ENCODE results near the gene TYMS. TPM values are rescaled to one million over a fixed set of nuclear protein-coding genes. Genes with fewer than 3 reads are reported as not detected.

TYMS gene
- total and polyA plus RNA-seq, 9 of the 15 experiments (the other 6 are each of a cell fraction or from before 2014, with no cell fraction given): 69.1 to 409 (median 175) TPM

- ATAC-seq: peak; percentile 35
- Histone ChIP-seq H2AFZ (ENCODE audit: low read depth, low read length) (no peak overlapping the region), H3K27me3 (ENCODE audit: control insufficient read depth in 2 of 2, insufficient read depth in 2 of 2, low read length in 2 of 2) (peaks cover 2 to 9% of the 10 kb centered on the region in 2 experiments; a peak in 2 of 5 replicates), H3K9ac (ENCODE audit: insufficient read depth in 1 of 2, low read depth in 2 of 2, low read length in 2 of 2) (no peak overlapping the region), H3K9me1 (ENCODE audit: control insufficient read depth, insufficient read depth, low read length) (no peaks in the 10 kb centered on the region), H4K20me1 (replicated peaks; ENCODE audit: control insufficient read depth, insufficient read depth, low read length) (no peaks in the 10 kb centered on the region), H3K36me3 (ENCODE audit: control insufficient read depth, insufficient read depth, low read length) (no peaks in the 10 kb centered on the region), H3K27ac (ENCODE audit: extremely low read depth, low read depth, low read length) (no peak overlapping the region), H3K9me3 (replicated peaks; ENCODE audit: control insufficient read depth, insufficient read depth, low read depth, low read length) (no peaks in the 10 kb centered on the region), H3K4me2 (ENCODE audit: insufficient read depth, low read length) (no peak overlapping the region), H3K4me3 (no peak overlapping the region), H3K4me1 (replicated peaks in 1 of 2; ENCODE audit: control insufficient read depth in 2 of 2, insufficient read depth in 2 of 2, low read length in 2 of 2) (peaks cover 0 to 6% of the 10 kb centered on the region in 2 experiments; a peak in 3 of 5 replicates), H3K79me2 (ENCODE audit: control insufficient read depth, insufficient read depth, low read length) (no peaks in the 10 kb centered on the region)
- FAIRE-seq: no peak
- WGBS (ENCODE audit: insufficient coverage, low coverage, missing lambda C conversion rate): 19% methylated on average over 4 of the region's 4 CpGs
- ChIA-PET POLR2A (interaction anchor here (2.2 kb wide), 1 partner anchor 11 kb away, joined by 9 read pairs; no protein-coding TSS in a partner anchor), CTCF (ENCODE audit: low intra/inter-chr PET ratio) (interaction anchor here (0.6 to 3.0 kb wide), 5 partner anchors 18 to 329 kb away, joined by 3 to 12 read pairs (median 4); partner anchors contain the start of gene CLUL1)
- in situ Hi-C loops (cut with MboI) (no loop called here), intact Hi-C loops (cut with micrococcal nuclease) (loop anchor here (2.0 to 5.0 kb wide), 3 partner anchors 91 to 329 kb away; no protein-coding TSS in a partner anchor)
- BruUV-seq (replicated peaks): no TSS peak
- peak in 1 of 4 experiments; percentile 24 for DNase-seq (ENCODE audit: extremely low read depth in 1 of 4, low spot score in 3 of 4)
- no peak for TF ChIP-seq SOX6 (IDR thresholded peaks at IDR 0.05)
- no peak for TF ChIP-seq MGA (IDR thresholded peaks at IDR 0.05)
- TF ChIP-seq TCF3 (CRISPR knock-in tag; IDR thresholded peaks at IDR 0.05): 0 out of 2 replicates have a peak, but pooled peaks have one; percentile 15
- TF ChIP-seq ZNF717 (CRISPR knock-in tag; IDR thresholded peaks at IDR 0.05): no peak
- TF ChIP-seq MEIS2 (IDR thresholded peaks at IDR 0.05; ENCODE audit: partially characterized antibody): no peak
- TF ChIP-seq NFXL1 (CRISPR knock-in tag; IDR thresholded peaks at IDR 0.05): 0 out of 2 replicates have a peak, but pooled peaks have one; percentile 26
- no peak; the same call in 1 of the 2 replicates for TF ChIP-seq DPF2 (IDR thresholded peaks at IDR 0.05)
- TF ChIP-seq SIRT6 (IDR thresholded peaks at IDR 0.05; ENCODE audit: low read depth, low read length): no peak
- TF ChIP-seq SNRNP70 (optimal IDR thresholded peaks at IDR 0.05; ENCODE audit: low read depth, low read length): no peak
Observed at GRCh38 chr18:615773-616172, 41.7 kb upstream of the TYMS start.
